HG03039 (cell line): ENCODE measurements around the gene GPC4.

Experiments
- ATAC-seq: cut with Tn5 transposase; IDR thresholded peaks from one replicate; pipeline ENCODE4 v1.9.1; 2021; ENCODE audit warnings: mild to moderate bottlenecking, moderate library complexity; ENCODE audit not compliant: unreplicated experiment

Gene GPC4

GRCh38 chrX:133415276-133416105, at the start of gene GPC4:
TSS of gene GPC4 (minus strand) at chrX:133415489. CDS start at chrX:133414965, 524 bp downstream.
- no peak for ATAC-seq

DNA sequence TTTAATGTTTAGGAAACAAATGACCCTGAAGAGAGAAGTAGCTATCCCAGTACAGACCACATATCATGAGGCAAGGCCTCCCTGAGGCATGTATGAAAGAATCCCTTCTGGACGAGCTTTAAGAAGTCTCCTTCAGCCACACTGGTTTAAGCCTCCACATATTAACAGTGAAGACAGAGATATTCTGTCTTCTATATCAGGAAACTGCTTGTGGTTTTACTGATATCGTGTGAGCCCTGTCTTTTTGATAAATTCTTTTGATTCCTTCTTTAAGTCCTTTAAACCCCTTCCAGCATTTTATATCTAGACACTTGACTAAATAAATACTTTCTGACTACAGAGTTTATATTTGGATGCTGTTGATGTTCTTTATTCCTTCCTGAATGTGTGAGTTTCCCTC, 45.9 kb upstream of the GPC4 start:
- no peak for ATAC-seq

DNA sequence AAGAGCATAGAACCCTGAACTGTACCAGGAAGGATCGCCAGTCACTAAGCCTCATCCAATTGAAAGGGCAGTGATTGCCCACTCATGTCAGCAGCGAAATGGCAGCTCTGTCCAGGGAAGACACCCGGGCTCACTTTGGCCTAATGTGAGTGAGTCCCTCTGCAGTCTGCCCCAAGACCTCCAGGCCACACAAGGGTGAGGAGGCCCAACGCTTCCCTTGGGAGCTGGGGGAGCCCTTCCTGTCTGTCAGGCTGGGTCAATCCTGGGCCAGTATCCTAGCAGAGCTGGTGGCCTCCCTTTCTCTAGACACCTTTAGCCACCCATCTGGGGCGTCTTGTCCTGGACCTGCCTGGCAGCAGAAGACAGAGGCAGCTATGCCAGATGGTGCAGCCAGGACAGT, 39.6 kb upstream of the GPC4 start:
- no peak for ATAC-seq

DNA sequence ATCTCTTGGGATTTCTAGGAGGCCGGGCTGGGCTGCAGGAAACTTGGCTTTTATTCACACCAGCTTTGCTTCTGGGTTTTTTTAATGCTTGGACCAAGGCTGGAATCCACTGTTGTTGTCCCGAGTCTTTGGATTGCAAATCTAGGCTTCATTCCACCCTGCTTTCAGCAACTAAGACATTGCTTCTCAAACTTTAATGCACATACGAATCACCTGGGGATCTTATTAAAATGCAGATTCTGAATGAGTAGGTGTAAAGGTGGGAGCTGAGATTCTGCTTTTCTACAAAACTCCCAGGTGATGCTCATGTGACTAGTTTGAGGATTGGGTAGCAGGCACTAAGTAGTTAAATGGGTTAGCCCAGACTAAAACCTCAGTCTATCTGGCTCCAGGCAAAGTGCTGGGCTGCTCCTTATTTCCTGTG, 39.2 kb upstream of the GPC4 start:
- ATAC-seq: no peak

GRCh38 chrX:133448512-133449076, 33.3 kb upstream of the GPC4 start:
- no peak for ATAC-seq

DNA sequence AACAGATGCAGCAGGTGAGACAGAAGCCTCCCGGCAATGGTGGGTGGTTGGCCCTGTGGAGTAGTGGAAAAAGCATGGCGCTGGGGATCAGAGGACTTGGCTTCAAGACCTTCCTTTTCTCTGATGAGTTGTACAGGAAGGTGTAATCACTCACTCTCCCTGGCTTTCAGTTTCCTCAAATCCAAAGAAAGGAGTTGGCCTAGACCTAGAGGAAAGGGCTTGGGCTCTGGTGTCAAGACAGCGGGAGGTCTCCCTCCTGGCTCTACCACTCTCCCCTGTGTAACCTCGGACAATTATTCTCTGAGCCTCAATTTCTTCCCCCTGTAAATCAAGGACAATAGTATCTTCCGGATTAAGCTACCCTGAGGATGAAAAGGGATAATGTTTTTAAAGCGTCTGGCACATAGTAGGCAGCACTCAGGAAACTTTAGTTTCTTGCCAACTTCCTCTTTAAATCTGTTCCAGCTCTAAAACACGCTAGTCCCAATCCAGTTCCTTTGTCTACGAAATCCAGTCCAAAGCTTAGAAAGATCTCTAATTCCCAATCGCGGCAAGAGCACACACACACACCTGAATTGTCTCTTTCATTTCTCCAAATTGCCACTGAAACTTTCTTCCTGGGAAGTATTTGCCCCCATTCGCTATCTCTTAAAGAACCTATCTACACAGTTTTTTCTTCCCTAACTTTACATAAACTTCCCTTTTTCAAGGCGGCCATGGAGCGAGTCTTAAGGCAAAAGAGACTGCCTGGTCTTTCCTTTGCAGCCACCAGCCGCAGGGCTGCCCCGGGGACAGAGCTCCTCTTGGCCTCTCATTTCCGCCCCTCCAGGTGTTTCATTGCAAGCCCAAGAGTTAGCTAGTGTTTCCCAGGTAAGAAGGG, 29.9 kb upstream of the GPC4 start:
- ATAC-seq: no peak

GRCh38 chrX:133444196-133444595, 28.9 kb upstream of the GPC4 start:
- no peak for ATAC-seq

- ATAC-seq: no peak
These were observed 25.5 kb upstream of the GPC4 start for GRCh38 chrX:133440797-133441163.

DNA sequence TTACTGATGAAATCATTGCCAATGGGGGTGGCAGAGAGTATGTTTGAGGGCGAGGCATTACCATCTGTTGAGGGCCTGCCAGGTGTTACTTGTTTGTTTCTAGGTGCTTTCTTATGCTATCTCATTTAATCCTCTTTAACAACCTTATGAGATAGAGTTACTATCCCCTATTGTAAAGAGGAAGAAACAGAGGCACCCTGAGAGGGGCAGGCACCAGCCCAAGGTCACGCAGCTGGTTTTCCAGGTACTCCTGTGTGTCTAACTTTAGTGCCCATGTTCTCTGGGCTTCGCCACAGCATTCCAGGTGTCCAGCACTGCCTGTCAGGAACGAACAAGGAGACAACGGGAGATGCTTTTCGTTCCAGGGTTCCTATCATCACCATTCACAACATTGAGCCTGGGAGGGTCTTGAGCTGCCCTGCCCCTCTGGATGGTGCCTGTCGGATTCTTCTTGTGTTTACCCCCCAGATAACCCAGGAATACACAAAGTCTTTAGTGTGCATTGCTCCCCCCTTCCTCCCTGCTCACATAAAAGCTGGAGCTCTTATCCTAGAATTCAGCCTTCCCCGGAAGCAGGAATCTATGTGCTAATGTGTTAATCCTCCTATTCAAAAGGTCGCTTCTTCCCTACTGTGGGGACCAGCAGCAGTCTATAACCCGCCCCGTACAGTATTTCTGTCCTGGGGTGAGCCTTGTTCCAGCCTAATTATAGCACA, 24.9 kb upstream of the GPC4 start:
- no peak for ATAC-seq

DNA sequence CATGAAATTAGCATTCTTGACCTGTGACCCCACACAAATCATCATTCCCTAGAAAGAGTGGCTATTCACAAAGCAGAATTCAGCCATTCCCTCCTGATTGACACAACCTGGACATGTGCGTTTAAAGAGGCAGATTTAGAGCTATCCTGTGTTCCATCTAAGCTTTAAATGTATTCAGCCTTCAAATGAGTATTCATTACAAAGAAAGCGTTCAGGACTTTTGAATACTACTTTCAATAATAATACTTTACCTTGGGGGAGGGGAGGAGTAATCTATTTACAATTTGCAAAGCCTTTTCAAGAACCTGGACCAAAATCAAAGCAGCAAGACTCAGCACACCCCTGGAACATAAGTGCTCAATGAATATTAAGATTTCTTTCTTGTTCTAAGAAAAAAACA, 22.5 kb upstream of the GPC4 start:
- no peak for ATAC-seq

DNA sequence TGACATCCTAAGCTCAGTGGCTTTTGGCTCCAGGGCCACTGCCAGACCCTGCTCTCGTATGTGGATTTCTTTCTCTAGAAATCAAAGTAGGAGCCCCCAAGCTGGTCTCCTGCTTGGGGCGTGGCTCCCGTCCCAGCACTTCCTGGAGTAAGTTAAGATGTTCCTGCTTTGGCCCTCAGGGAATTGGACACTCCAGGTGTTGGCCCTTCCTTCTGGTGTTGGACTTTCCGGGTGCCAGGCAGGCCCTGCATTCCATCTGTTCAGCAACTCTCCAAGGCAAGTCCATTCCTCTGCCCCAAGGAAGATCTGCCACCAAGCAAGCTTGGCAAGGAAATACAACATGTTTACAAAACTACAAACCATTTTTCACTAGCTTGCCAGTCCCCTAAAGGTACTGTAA, 22.1 kb upstream of the GPC4 start:
- ATAC-seq: no peak

GRCh38 chrX:133435544-133436124, 20.3 kb upstream of the GPC4 start:
- ATAC-seq: no peak

- ATAC-seq: no peak
These were observed 19.0 kb upstream of the GPC4 start for GRCh38 chrX:133434197-133434820.

DNA sequence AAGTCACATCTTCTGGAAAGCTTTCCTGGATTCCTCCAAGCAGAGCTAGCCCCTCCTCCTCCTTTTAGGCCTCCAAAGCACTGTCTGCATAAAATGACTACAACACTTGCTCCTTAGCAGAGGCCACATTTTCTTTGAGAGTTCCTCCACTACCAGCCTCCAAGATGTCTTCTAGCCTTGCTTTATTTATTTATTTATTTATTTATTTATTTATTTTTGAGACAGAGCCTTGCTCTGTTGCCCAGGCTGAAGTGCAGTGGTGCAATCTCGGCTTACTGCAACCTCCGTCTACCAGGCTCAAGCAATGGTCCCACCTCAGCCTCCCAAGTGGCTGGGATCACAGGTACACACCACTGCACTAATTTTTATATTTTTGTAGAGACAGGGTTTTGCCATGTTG, 4.6 kb upstream of the GPC4 start:
- no peak for ATAC-seq

DNA sequence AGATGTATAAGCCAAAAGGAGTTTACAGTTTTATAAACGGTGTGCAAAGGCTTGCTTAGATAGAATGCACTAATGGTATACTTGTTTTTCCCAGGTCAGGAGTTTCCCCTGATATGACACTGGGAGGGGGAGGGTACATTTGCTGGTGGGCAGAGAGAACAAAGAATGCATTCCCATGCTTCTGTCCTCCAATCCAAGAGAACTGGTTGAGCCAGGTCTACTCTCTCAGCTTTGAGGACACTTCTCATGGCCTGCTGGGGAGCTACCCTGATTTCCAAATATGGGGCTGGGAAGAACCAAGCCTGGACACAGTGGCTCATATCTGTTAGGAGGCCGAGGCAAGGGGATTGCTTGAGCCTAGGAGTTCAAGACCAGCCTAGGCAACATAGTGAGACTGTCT, 3.3 kb upstream of the GPC4 start:
- no peak for ATAC-seq

- ATAC-seq: no peak
These were observed 2.1 kb upstream of the GPC4 start for GRCh38 chrX:133417364-133417763.

- no peak for ATAC-seq
These were observed 648 bp downstream of the GPC4 start for GRCh38 chrX:133414406-133415275.

DNA sequence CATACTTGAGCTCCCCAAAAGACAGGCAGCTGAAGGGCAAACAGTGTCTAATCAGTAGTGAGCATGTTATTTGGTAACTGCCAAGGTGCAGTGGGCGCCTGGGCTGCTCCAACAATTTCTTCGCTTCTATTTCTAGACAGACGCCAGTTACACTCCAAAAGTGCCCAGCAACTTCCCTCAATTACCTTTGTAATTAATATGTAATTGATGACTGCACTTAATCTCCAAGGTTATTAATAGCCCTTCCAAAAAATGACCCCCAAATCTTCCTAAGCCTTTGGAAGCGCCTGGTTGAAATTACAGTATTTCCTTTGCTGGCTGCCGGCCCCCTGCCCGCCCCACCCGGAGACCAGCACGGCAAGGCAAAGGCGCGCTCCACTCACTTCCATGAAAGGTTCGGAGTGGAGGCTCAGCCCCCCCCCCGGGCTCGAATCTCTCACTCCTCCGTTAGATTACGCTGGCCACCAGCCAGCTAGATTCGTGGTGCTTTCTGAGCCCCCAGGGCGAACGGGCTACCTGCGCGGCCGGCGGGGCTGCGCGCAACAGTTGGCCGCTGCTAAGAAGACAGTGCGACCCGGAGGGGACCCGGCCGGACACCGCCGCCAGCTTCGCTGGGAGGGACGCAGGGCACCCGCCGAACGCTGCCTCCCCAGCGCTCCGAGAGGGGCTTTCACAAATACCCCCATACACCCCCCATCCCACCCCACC, 1.9 kb downstream of the GPC4 start:
- ATAC-seq: no peak

DNA sequence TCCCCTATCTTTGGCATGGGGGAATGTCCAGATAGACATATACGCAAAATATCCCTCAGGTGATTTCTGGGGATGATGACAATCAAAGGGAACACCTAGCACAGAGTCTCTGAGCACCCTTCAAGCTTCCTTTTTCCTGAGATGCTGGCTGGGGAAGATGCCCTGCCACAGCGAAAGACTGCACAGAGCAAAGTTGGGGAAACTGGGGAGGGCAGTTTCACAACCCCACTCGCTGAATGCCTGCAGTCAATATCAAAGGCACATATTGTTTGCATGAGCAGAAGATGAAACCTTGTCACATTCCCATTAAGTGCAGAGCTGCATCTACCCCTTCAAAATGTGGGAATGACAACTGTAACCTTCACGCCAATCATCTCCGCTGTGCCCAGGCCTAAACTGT, 2.6 kb downstream of the GPC4 start:
- ATAC-seq: no peak
